H9 (cell line): Measurements from ENCODE around the gene ST3GAL5. TPM values are rescaled to one million over a fixed set of nuclear protein-coding genes. Genes with fewer than 3 reads are reported as not detected.

ENCODE experiments used
- DNase-seq: peaks from one replicate; pipeline ENCODE4 v3.0.0-alpha.2; 2017
- H2AFZ ChIP-seq: one replicate; pipeline ENCODE4 v1.6.1; 2013; ENCODE audit warnings: mild to moderate bottlenecking, low read length, control low read depth, moderate library complexity
- H2AK5ac ChIP-seq: 2 replicates; pipeline ENCODE4 v1.6.1; 2013; ENCODE audit warnings: low read length, control low read depth, mixed read lengths; ENCODE audit not compliant: insufficient read length
- H2BK120ac ChIP-seq: one replicate; pipeline ENCODE4 v1.6.1; 2013; ENCODE audit warnings: low read depth, mild to moderate bottlenecking, low read length, control low read depth, inconsistent platforms; ENCODE audit not compliant: poor library complexity, severe bottlenecking
- H2BK12ac ChIP-seq: 2 replicates; pipeline ENCODE4 v1.6.1; 2013; ENCODE audit warnings: low read length, control low read depth, mixed read lengths, low read depth; ENCODE audit not compliant: insufficient read length
- H2BK15ac ChIP-seq: 2 replicates; pipeline ENCODE4 v1.6.1; 2013; ENCODE audit warnings: low read depth, low read length, control low read depth
- H2BK20ac ChIP-seq: one replicate; pipeline ENCODE4 v1.6.1; 2013; ENCODE audit warnings: low read depth, mild to moderate bottlenecking, low read length, control low read depth, inconsistent platforms; ENCODE audit not compliant: poor library complexity, severe bottlenecking
- H2BK5ac ChIP-seq: 2 replicates; pipeline ENCODE4 v1.6.1; 2013; ENCODE audit warnings: low read length, control low read depth, mixed read lengths; ENCODE audit not compliant: insufficient read length
- H3K14ac ChIP-seq: 2 replicates; pipeline ENCODE4 v1.6.1; 2013; ENCODE audit warnings: low read length, control low read depth; ENCODE audit not compliant: insufficient read depth
- H3K18ac ChIP-seq: 2 replicates; pipeline ENCODE4 v1.6.1; 2013; ENCODE audit warnings: low read depth, mild to moderate bottlenecking, mixed read lengths, low read length, control low read depth; ENCODE audit not compliant: insufficient read length
- H3K23ac ChIP-seq: 2 replicates; pipeline ENCODE4 v1.6.1; 2013; ENCODE audit warnings: low read length, control low read depth, mixed read lengths, low read depth; ENCODE audit not compliant: insufficient read length
- H3K23me2 ChIP-seq: 2 replicates; pipeline ENCODE4 v1.6.1; 2013; ENCODE audit warnings: low read depth, mild to moderate bottlenecking, mixed read lengths, low read length, control low read depth; ENCODE audit not compliant: insufficient read length, poor library complexity, severe bottlenecking
- H3K27ac ChIP-seq: 2 replicates; pipeline ENCODE4 v1.5.1; 2013; ENCODE audit warnings: low read length, control low read depth, mixed read lengths, low read depth; ENCODE audit not compliant: insufficient read length
- H3K27me3 ChIP-seq: 2 replicates; pipeline ENCODE4 v1.6.1; 2013; ENCODE audit warnings: low read length, control low read depth, inconsistent platforms; ENCODE audit not compliant: insufficient read depth
- H3K4ac ChIP-seq: 2 replicates; pipeline ENCODE4 v1.6.1; 2013; ENCODE audit warnings: low read depth, mild to moderate bottlenecking, control low read depth, inconsistent platforms, low read length, moderate library complexity
- H3K4me1 ChIP-seq: 2 replicates; pipeline ENCODE4 v1.6.1; 2013; ENCODE audit warnings: low read length, control low read depth, inconsistent platforms; ENCODE audit not compliant: insufficient read depth
- H3K4me2 ChIP-seq: 2 replicates; pipeline ENCODE4 v1.6.1; 2013; ENCODE audit warnings: low read length, control low read depth, mixed read lengths; ENCODE audit not compliant: insufficient read length, insufficient read depth
- H3K56ac ChIP-seq: 2 replicates; pipeline ENCODE4 v1.6.1; 2013; ENCODE audit warnings: low read depth, mild to moderate bottlenecking, mixed read lengths, low read length, control low read depth; ENCODE audit not compliant: insufficient read length
- H3K79me1 ChIP-seq: 2 replicates; pipeline ENCODE4 v1.6.1; 2013; ENCODE audit warnings: low read depth, mild to moderate bottlenecking, moderate library complexity, low read length, control low read depth, inconsistent platforms; ENCODE audit not compliant: insufficient read depth, poor library complexity, severe bottlenecking
- H3K79me2 ChIP-seq: 2 replicates; pipeline ENCODE4 v1.6.1; 2013; ENCODE audit warnings: low read length, control low read depth, inconsistent platforms; ENCODE audit not compliant: insufficient read depth
- H3K9ac ChIP-seq: 2 replicates; pipeline ENCODE4 v1.6.1; 2013; ENCODE audit warnings: low read length, control low read depth, mixed read lengths; ENCODE audit not compliant: insufficient read length; ENCODE audit errors: extremely low read depth
- H3K9me3 ChIP-seq: one replicate; pipeline ENCODE4 v1.6.1; 2013; ENCODE audit warnings: low read depth, low read length, inconsistent platforms; ENCODE audit not compliant: control insufficient read depth
- H3T11ph ChIP-seq: one replicate; pipeline ENCODE4 v1.6.1; 2013; ENCODE audit warnings: mild to moderate bottlenecking, low read length, control low read depth, inconsistent platforms
- H4K20me1 ChIP-seq: one replicate; pipeline ENCODE4 v1.6.1; 2013; ENCODE audit not compliant: control insufficient read depth, insufficient read length, insufficient read depth
- H4K5ac ChIP-seq: 2 replicates; pipeline ENCODE4 v1.6.1; 2013; ENCODE audit warnings: low read depth, mild to moderate bottlenecking, mixed read lengths, low read length, control low read depth; ENCODE audit not compliant: insufficient read length
- H4K8ac ChIP-seq: replicated peaks from 2 replicates; pipeline ENCODE4 v1.6.1; 2013; ENCODE audit warnings: low read length, control low read depth, mixed read lengths, low read depth; ENCODE audit not compliant: insufficient read length
- H4K91ac ChIP-seq: 2 replicates; pipeline ENCODE4 v1.6.1; 2013; ENCODE audit warnings: low read depth, mild to moderate bottlenecking, moderate library complexity, mixed read lengths, low read length, control low read depth; ENCODE audit not compliant: insufficient read length
- H3K27ac Mint-ChIP-seq, 3 experiments: 2 replicates in 2 of 3; 3 replicates in 1 of 3; pipeline ENCODE4 v1.8.0; 2020 to 2021; ENCODE audit warnings: mixed read lengths in 3 of 3, mild to moderate bottlenecking in 1 of 3, moderate library complexity in 1 of 3
- H3K27me3 Mint-ChIP-seq: 2 replicates; pipeline ENCODE4 v1.8.0; 2021; ENCODE audit warnings: low read depth, mild to moderate bottlenecking, moderate library complexity, mixed read lengths
- H3K36me3 Mint-ChIP-seq, 3 experiments: 2 replicates in 2 of 3; 3 replicates in 1 of 3; pipeline ENCODE4 v1.8.0; 2020 to 2021; ENCODE audit warnings: low read depth in 3 of 3, mixed read lengths in 3 of 3; ENCODE audit not compliant: insufficient read depth in 1 of 3
- H3K4me1 Mint-ChIP-seq, 2 experiments: 2 replicates each; pipeline ENCODE4 v1.8.0; 2020; ENCODE audit warnings: mixed read lengths in 2 of 2
- H3K4me3 Mint-ChIP-seq, 2 experiments: 2 replicates in 1 of 2; 3 replicates in 1 of 2; pipeline ENCODE4 v1.8.0; 2020 to 2021; ENCODE audit warnings: mild to moderate bottlenecking in 2 of 2, mixed read lengths in 2 of 2, moderate library complexity in 1 of 2
- H3K9me3 Mint-ChIP-seq, 2 experiments: 2 replicates in 1 of 2; 3 replicates in 1 of 2; pipeline ENCODE4 v1.8.0; 2020; ENCODE audit warnings: mild to moderate bottlenecking in 2 of 2, mixed read lengths in 2 of 2, moderate library complexity in 1 of 2
- CTCF ChIP-seq: fragments of 200-600 bp; sonication (generic); conservative IDR thresholded peaks from 3 replicates; pipeline ENCODE4 v1.8.0; 2021; ENCODE audit warnings: antibody characterized with exemption, mild to moderate bottlenecking
- WGBS: extraction: QIAGEN DNeasy Blood & Tissue Kit; methylation state at CpG from one replicate; pipeline ENCODE4 v1.1.7; 2013; ENCODE audit warnings: missing lambda C conversion rate, low lambda C conversion rate, mixed read lengths; ENCODE audit not compliant: insufficient read length; ENCODE audit errors: extremely low coverage; 5-methylcytosine and 5-hydroxymethylcytosine counted together
- total RNA-seq: library from RNA; stranded (reverse); gene quantifications from 2 replicates; pipeline ENCODE4 v1.2.1, GENCODE V29; 2021

The ST3GAL5 gene
- total RNA-seq, 1 experiment from 2014 or later, result 3.3 TPM

- Histone ChIP-seq H3K27ac (no peak overlapping the region), H3K79me2 (no peaks in the 10 kb centered on the region), H3K23me2 (no peaks in the 10 kb centered on the region), H2BK5ac (no peak overlapping the region), H4K8ac (no peak overlapping the region), H4K91ac (no peak overlapping the region), H3K23ac (no peak overlapping the region), H3K79me1 (no peaks in the 10 kb centered on the region), H3K27me3 (no peaks in the 10 kb centered on the region), H3K9me3 (no peaks in the 10 kb centered on the region), H3K56ac (no peak overlapping the region), H4K5ac (no peak overlapping the region), H3K9ac (no peak overlapping the region), H2AK5ac (no peak overlapping the region), H3T11ph (no peak overlapping the region), H3K4me1 (no peaks in the 10 kb centered on the region; the same call in 1 of the 2 replicates), H2BK15ac (no peak overlapping the region), H3K4me2 (no peak overlapping the region), H2AFZ (no peak overlapping the region), H2BK12ac (no peak overlapping the region), H4K20me1 (peaks cover 2% of the 10 kb centered on the region), H3K18ac (no peak overlapping the region), H2BK20ac (no peak overlapping the region), H2BK120ac (no peak overlapping the region), H3K14ac (no peak overlapping the region), H3K4ac (no peak overlapping the region)
- WGBS, result no CpG with 5 or more reads among the region's 41 CpGs
- Mint-ChIP-seq H3K36me3 (no peaks in the 10 kb centered on the region), H3K27ac (no peak overlapping the region), H3K27me3 (peaks cover 20% of the 10 kb centered on the region), H3K4me3 (no peak overlapping the region), H3K4me1 (peaks cover 0 to 9% of the 10 kb centered on the region in 2 experiments; a peak in 3 of 4 replicates), H3K9me3 (no peaks in the 10 kb centered on the region; a peak in 1 of 5 replicates)
- TF ChIP-seq CTCF, result no peak
- DNase-seq, result no peak
Measured at GRCh38 chr2:85811180-85812093, 77.4 kb downstream of the ST3GAL5 start.
